ENCODE data around the gene CABP4.

- TF ChIP-seq CTCF (IDR thresholded peaks at IDR 0.05) (no peak), POLR2A (IDR thresholded peaks at IDR 0.05) (no peak), POLR2AphosphoS5 (IDR thresholded peaks at IDR 0.05; ENCODE audit: insufficient read depth in 1 of 2, low read depth in 1 of 2) (no peak)
Measured at GRCh38 chr11:67489203-67489884, 34.2 kb downstream of the CABP4 start.
